Ishikawa (cell line): ENCODE measurements around the gene CCT5.

Experiments
- CREB1 ChIP-seq: IDR thresholded peaks from 2 replicates; pipeline ENCODE4 v1.6.1; 2012; ENCODE audit warnings: low read depth
- EGR1 ChIP-seq: IDR thresholded peaks from 2 replicates; pipeline ENCODE4 v1.6.1; 2012
- EP300 ChIP-seq: IDR thresholded peaks from 2 replicates; pipeline ENCODE4 v1.6.1; 2012; ENCODE audit warnings: borderline replicate concordance
- FOXM1 ChIP-seq: IDR thresholded peaks from 2 replicates; pipeline ENCODE4 v1.6.1; 2012; ENCODE audit warnings: low read depth, borderline replicate concordance
- NFIC ChIP-seq: IDR thresholded peaks from 2 replicates; pipeline ENCODE4 v1.6.1; 2012
- RAD21 ChIP-seq: IDR thresholded peaks from 2 replicates; pipeline ENCODE4 v1.6.1; 2012; ENCODE audit warnings: low read depth
- TEAD4 ChIP-seq: IDR thresholded peaks from 2 replicates; pipeline ENCODE4 v1.6.1; 2012
- YY1 ChIP-seq: IDR thresholded peaks from 2 replicates; pipeline ENCODE4 v1.6.1; 2012; ENCODE audit warnings: low read depth
- ZBTB7A ChIP-seq: IDR thresholded peaks from 2 replicates; pipeline ENCODE4 v1.6.1; 2012; ENCODE audit warnings: low read depth
- TF ChIP-seq, protein P1 (sequence below): IDR thresholded peaks from 2 replicates; pipeline ENCODE4 v1.6.1; 2012; ENCODE audit warnings: low read depth, mild to moderate bottlenecking
- TF ChIP-seq, protein P2 (sequence below): IDR thresholded peaks from 2 replicates; pipeline ENCODE4 v1.6.1; 2012

DNA sequence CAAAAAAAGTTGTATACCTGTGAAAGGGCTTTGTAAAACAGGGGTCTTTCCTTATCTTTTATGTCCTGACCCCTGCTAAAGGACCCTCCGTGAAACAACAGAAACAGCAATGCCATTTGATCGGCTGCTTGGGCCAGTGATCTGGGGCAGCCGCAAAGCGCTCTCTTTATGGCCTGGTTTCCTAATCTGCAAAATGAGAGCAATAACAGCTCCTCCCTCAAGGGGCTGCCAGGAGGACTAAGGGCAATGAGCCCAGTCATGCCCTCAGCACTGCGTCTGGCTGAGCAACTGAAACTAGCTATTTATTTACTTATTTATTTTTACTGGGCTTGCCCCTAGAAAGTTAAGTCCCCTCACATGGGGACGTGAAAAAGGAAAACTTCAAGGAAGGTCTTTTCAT is 39.3 kb downstream of the CCT5 start:
- TF ChIP-seq CREB1 (no peak), EP300 (no peak), YY1 (no peak), FOXM1 (no peak), ZBTB7A (no peak), RAD21 (no peak), EGR1 (no peak), TEAD4 (no peak), NFIC (no peak)
- TF ChIP-seq, protein P1, sequence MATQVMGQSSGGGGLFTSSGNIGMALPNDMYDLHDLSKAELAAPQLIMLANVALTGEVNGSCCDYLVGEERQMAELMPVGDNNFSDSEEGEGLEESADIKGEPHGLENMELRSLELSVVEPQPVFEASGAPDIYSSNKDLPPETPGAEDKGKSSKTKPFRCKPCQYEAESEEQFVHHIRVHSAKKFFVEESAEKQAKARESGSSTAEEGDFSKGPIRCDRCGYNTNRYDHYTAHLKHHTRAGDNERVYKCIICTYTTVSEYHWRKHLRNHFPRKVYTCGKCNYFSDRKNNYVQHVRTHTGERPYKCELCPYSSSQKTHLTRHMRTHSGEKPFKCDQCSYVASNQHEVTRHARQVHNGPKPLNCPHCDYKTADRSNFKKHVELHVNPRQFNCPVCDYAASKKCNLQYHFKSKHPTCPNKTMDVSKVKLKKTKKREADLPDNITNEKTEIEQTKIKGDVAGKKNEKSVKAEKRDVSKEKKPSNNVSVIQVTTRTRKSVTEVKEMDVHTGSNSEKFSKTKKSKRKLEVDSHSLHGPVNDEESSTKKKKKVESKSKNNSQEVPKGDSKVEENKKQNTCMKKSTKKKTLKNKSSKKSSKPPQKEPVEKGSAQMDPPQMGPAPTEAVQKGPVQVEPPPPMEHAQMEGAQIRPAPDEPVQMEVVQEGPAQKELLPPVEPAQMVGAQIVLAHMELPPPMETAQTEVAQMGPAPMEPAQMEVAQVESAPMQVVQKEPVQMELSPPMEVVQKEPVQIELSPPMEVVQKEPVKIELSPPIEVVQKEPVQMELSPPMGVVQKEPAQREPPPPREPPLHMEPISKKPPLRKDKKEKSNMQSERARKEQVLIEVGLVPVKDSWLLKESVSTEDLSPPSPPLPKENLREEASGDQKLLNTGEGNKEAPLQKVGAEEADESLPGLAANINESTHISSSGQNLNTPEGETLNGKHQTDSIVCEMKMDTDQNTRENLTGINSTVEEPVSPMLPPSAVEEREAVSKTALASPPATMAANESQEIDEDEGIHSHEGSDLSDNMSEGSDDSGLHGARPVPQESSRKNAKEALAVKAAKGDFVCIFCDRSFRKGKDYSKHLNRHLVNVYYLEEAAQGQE, result no peak
- TF ChIP-seq, protein P2, sequence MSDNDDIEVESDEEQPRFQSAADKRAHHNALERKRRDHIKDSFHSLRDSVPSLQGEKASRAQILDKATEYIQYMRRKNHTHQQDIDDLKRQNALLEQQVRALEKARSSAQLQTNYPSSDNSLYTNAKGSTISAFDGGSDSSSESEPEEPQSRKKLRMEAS, result no peak
